ENCODE data around the gene DLX4.
A peak's percentile ranks its signal among the peaks of the same experiment; 100 is the strongest.

Gene DLX4

GRCh38 chr17:49939318-49939717, 29.7 kb upstream of the DLX4 start:
- Mint-ChIP-seq H3K27me3 (ENCODE audit: low read depth, poor library complexity) (peaks cover 35% of the 10 kb centered on the region), H3K27ac (no peak overlapping the region), H3K9me3 (no peaks in the 10 kb centered on the region), H3K36me3 (ENCODE audit: low read depth) (no peaks in the 10 kb centered on the region), H3K4me1 (peaks cover 22% of the 10 kb centered on the region), H3K4me3 (no peak overlapping the region)
- DNase-seq = no peak
- no peak for TF ChIP-seq CTCF (IDR thresholded peaks at IDR 0.05)

DNA sequence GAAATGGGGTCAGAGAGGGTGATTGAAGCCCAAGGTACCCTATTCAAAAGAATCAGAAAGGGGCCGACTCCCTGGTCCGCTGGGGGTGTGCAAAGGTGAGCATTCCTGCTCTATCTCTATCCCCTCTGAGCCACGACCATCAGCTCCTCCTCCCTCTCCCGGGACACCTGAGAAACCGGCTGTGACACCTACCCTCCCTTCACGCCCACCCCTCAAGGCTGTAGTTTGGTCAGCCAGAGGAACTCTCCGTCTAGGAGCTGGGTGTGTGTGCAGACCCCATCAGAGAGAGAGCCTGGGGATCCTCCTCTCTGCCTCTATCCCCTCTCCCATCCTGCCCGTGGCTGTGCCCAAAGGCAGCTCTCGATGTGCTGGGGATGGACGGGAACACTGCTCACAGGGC, 27.6 kb upstream of the DLX4 start:
- H3K4me1 Mint-ChIP-seq = peaks cover 21% of the 10 kb centered on the region
- DNase-seq = no peak
- H3K27ac Mint-ChIP-seq = no peak overlapping the region
- H3K9me3 Mint-ChIP-seq = no peaks in the 10 kb centered on the region
- H3K4me3 Mint-ChIP-seq = no peak overlapping the region
- no peaks in the 10 kb centered on the region for H3K36me3 Mint-ChIP-seq (ENCODE audit: low read depth)
- TF ChIP-seq CTCF (IDR thresholded peaks at IDR 0.05) = no peak
- peaks cover 43% of the 10 kb centered on the region for H3K27me3 Mint-ChIP-seq (ENCODE audit: low read depth, poor library complexity)

DNA sequence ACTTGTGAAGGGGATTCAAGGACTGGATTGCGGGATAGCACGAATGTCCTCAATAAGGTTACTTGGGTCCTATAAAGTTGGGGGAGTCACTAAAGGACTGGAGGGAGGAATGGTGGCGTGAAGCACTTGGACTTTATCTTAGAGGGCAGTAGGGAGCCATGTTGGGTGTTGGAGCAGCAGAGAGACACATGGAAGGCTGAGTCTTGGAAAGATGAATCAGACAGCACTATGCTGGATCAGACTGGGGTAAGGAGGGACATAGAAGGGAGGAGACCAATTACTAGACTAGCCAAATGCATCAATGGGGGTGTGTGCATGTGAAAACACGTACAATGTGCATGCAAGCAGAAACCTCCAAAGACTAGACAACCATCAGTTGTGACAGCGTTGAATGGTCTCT, 26.0 kb upstream of the DLX4 start:
- TF ChIP-seq CTCF (IDR thresholded peaks at IDR 0.05) = no peak
- Mint-ChIP-seq H3K4me3 (no peak overlapping the region), H3K36me3 (ENCODE audit: low read depth) (no peaks in the 10 kb centered on the region), H3K27ac (no peak overlapping the region), H3K9me3 (no peaks in the 10 kb centered on the region), H3K27me3 (ENCODE audit: low read depth, poor library complexity) (peaks cover 46% of the 10 kb centered on the region), H3K4me1 (peaks cover 24% of the 10 kb centered on the region)
- no peak for DNase-seq

DNA sequence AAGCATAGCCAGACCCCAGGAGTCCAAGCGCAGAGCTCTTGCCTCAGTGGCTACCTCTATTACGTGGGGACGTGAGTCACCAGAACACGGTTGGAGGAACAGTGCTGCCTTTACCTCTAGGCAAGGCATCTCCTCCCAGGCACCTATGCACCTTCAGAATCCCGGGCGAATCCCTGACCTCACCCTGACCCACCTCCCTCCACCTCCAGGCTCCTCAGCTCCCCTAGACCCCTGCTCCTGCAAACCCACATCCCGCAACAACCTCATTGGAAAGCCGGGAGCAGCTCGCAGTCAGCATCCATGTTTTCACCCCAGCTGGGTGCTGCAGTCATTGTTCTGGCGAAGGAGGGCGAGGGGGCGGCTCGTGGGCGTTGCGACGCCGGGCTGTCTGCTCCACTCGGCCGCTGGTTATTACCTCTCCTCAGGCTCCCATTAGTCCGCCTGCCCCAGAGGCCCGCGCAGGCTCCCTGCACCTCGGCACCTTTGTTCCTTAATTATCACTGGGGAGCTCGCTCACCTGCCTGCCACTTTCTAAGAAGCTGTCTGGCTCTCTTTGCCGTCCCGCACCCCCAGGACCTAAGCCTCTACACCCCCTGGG, 24.6 kb upstream of the DLX4 start:
- peak; percentile 42 for DNase-seq
- Mint-ChIP-seq H3K4me3 (no peak overlapping the region), H3K36me3 (ENCODE audit: low read depth) (no peaks in the 10 kb centered on the region), H3K9me3 (no peaks in the 10 kb centered on the region), H3K27me3 (ENCODE audit: low read depth, poor library complexity) (peaks cover 38% of the 10 kb centered on the region), H3K27ac (peak overlapping the region; percentile 83), H3K4me1 (peaks cover 25% of the 10 kb centered on the region)
- no peak for TF ChIP-seq CTCF (IDR thresholded peaks at IDR 0.05)

DNA sequence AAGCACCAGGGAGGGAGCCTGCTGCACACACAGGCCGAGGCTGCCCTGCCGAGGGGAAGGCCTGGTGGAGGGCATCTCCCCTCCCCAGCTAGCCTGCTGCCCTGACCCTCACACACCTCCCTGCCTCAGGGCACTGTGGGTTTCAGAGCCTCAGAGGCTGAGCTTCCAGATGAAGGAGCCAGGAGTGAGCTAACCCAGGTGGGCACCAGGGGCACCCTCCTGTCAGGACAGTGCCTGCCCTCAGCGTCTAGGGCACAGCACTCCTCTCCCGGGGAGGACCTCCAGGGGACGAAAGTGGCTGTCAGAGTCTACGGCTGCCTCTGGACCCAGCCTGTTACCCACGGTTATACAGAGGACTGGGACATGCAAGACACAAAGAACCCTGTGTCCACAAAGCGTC, 22.8 kb upstream of the DLX4 start:
- H3K27ac Mint-ChIP-seq = no peak overlapping the region
- no peaks in the 10 kb centered on the region for H3K9me3 Mint-ChIP-seq
- H3K4me3 Mint-ChIP-seq = no peak overlapping the region
- H3K36me3 Mint-ChIP-seq (ENCODE audit: low read depth) = no peaks in the 10 kb centered on the region
- peaks cover 38% of the 10 kb centered on the region for H3K27me3 Mint-ChIP-seq (ENCODE audit: low read depth, poor library complexity)
- no peak for TF ChIP-seq CTCF (IDR thresholded peaks at IDR 0.05)
- H3K4me1 Mint-ChIP-seq = peaks cover 27% of the 10 kb centered on the region
- no peak for DNase-seq

GRCh38 chr17:49946964-49947584, 21.9 kb upstream of the DLX4 start:
- H3K4me3 Mint-ChIP-seq = no peak overlapping the region
- DNase-seq = no peak
- no peak for TF ChIP-seq CTCF (IDR thresholded peaks at IDR 0.05)
- H3K27me3 Mint-ChIP-seq (ENCODE audit: low read depth, poor library complexity) = peaks cover 38% of the 10 kb centered on the region
- H3K27ac Mint-ChIP-seq = no peak overlapping the region
- H3K4me1 Mint-ChIP-seq = peaks cover 35% of the 10 kb centered on the region
- no peaks in the 10 kb centered on the region for H3K36me3 Mint-ChIP-seq (ENCODE audit: low read depth)
- no peaks in the 10 kb centered on the region for H3K9me3 Mint-ChIP-seq
